ENCODE data around the gene ASPN.

ASPN gene

DNA sequence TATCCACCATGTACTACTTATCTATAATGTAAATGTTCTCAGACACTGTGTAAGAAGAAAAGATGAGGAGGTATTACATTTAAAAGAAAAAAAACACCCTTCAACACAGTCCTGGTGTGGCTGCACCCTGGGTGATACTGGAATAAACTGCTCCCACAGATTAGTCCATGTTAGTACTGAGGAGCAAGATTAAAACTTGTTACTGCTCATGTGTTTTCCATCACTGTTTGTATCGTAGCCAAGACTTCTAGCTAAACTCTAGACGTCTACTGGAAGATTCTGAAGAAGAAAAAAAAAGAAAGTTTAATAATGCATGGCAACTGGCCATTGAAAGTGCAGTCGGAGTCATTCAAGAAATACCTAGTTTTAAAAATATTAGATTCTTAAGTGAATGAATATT, at the start of gene ASPN:
Gene ASPN, minus strand, starts transcription at position 178 of the 400 bp plus-strand sequence.
- DNase-seq (ENCODE audit: low spot score): no peak

- no peak for DNase-seq (ENCODE audit: low spot score)
These were observed 48.6 kb upstream of the ASPN start for GRCh38 chr9:92530893-92531292.

GRCh38 chr9:92529124-92529523, 46.8 kb upstream of the ASPN start:
- no peak for DNase-seq (ENCODE audit: low spot score)

DNA sequence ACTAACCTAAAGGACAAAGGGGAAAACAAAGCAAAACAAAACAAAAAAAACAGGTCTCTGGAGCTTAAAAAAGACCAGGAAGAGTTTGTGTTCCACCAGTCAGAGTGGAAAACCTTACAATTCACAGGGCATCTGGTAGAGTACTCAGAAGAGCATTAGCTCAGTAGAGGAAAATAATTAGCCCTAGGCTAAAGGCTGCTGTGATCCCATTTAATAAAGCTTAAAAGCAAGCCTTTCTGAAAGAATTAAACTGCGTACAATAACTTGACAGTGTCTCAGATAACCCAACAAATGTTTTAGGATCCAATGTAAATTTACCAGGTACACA, 46.2 kb upstream of the ASPN start:
- DNase-seq (ENCODE audit: low spot score): no peak

DNA sequence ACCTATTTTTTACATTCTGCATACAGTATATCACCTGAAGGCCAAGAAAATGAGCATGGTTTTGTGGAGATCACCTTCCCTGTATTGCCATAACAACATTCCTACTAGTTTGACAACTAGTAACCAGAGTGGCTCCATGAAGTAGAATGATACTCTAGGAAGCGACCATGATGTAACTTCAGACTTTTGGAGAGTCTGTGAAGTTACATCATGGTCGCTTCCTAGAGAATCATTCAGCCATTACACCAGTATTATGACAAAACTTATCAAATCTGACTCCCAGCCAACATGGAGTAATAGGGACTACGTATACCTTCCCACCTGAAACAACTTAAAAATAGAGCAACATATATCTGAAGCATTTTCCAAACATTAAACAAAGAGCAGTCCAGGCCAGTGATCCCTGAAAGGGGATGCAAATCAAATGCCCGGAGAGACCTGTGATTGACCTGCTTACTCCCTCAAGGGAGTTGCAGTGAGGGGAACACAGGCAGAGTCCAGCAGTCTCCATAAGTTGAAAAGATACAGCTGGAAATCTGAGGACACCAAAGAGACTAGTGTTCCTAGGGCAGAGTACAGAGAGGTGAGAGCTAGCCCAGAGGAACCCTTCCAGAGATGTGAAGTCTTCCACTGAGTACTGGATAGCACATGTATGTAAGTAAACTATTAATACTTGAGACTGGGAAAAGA, 45.7 kb upstream of the ASPN start:
- no peak for DNase-seq (ENCODE audit: low spot score)

DNA sequence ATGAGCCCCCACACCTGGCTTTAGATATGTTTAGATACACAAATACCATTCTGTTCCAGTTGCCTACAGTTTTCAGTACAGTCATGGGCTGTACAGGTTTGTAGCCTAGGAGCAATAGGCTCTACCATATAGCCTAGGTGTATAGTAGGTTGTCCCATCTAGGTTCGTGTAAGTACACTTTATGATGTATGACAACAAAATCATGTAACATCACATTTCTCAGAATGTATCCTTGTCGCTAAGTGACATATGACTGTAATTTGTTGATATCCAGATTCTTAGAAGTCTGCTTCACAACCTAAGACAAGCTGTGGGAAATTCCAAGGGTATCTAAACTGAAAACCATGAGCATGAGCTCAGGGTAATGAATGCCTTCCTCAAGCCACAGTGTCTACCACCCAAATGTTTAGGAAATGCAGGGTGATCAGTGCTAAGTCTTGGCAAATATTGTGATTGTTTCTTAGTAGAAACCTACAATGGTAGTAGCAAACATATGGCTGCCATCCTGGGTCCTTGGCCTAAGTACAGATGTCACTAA, 45.1 kb upstream of the ASPN start:
- no peak for DNase-seq (ENCODE audit: low spot score)

- DNase-seq (ENCODE audit: low spot score): no peak
These were observed 43.0 kb upstream of the ASPN start for GRCh38 chr9:92525306-92525705.

- no peak for DNase-seq (ENCODE audit: low spot score)
These were observed 42.6 kb upstream of the ASPN start for GRCh38 chr9:92524881-92525280.

- no peak for DNase-seq (ENCODE audit: low spot score)
These were observed 41.0 kb upstream of the ASPN start for GRCh38 chr9:92522983-92523970.

- DNase-seq (ENCODE audit: low spot score): no peak
These were observed 38.5 kb upstream of the ASPN start for GRCh38 chr9:92520837-92521236.

DNA sequence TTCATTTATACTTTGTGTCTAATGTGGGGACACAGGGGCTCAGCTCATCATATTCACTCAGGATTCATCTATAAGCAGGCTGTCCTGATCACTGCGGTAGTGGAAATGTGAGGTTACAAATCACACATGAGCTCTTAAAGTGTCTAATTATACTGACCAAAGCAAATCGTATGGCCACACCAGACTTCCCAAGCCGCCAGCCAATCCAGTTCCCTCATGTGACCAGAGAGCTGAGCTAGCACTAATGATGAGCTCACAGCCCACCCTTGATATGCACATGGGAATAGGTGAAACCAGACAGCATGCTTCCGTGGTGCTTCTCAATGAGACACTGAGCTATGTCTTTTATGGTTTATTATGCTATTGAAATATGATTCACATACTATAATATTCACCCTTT, 35.9 kb upstream of the ASPN start:
- DNase-seq (ENCODE audit: low spot score): no peak

DNA sequence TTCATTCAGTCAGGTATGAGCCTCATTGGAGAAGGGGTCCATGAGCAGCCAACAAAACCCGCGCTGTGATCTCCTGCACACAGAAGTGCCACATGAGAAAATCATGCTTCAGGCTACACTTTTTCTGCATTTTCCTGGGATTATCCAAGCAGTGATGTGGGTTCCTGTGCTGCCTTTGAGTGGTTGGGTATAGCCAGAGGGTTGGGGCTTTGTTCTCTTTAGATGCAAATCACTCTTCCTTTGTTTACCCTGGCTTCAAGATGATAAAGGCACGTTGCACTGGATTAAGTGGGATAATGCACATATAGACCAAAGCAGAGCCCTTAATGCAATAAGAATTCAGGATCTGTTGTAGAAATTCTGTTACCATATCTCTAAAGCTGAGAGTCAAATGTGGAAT, 34.7 kb upstream of the ASPN start:
- DNase-seq (ENCODE audit: low spot score): no peak

- DNase-seq (ENCODE audit: low spot score): no peak
These were observed 34.2 kb upstream of the ASPN start for GRCh38 chr9:92516521-92516920.

DNA sequence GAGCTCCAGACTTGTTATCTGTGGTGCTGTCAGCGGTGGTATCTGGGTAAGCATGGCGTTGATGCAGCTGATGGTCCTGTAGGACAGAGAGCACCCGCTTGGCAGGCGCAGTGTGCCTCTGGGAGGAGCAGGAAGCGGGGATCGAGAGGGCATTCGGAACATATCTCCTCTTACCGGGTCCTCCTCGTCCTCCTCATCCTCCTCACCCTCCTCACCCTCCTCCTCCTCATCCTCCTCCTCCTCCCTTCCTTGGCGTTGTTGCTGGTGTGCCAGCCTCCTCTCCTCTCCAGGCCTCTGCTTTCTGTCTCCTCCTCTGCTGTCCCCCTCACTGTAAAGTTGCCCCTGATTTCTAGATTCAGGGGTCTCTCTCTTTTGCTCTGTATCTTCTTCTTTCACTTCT, 32.3 kb upstream of the ASPN start:
- DNase-seq (ENCODE audit: low spot score): no peak

DNA sequence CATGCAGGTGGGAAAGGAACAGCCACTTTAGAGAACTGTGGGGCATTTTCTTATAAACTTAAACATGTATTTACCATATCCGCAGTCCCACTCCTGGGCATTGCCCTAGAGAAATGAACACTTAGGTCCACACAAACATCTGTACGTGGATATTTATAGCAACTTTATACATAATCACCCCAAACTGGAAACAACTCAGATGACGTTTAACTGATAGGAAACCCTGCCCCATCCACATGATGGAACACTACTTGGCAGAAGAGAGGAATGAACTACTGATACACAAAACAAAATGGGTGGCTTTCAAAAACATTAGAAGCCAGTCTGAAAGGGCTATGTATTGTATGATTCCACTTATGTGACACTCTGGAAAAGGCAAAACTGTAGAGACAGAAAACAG, 31.0 kb upstream of the ASPN start:
- DNase-seq (ENCODE audit: low spot score): no peak

DNA sequence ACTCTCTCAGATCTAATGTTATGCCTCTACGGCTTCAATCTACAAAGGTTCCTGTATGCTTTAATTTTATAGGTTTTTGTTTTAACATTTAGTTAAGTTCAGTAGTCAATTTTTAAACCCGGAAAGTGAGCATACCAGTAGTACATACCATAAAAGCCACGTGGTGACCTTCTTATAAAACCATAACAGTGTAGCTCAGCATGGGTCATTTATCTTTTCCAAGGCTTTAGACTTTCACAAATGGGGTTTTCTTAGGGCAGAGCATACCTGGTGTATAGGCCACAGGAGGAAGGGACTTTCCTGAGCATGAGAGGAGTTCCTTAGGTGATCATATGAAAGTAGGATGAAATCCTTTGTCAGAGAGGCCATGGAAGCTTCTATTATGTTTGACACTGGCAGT, 30.3 kb upstream of the ASPN start:
- no peak for DNase-seq (ENCODE audit: low spot score)

- DNase-seq (ENCODE audit: low spot score): no peak
These were observed 28.4 kb upstream of the ASPN start for GRCh38 chr9:92510747-92511146.

- DNase-seq (ENCODE audit: low spot score): no peak
These were observed 26.7 kb upstream of the ASPN start for GRCh38 chr9:92509050-92509449.

DNA sequence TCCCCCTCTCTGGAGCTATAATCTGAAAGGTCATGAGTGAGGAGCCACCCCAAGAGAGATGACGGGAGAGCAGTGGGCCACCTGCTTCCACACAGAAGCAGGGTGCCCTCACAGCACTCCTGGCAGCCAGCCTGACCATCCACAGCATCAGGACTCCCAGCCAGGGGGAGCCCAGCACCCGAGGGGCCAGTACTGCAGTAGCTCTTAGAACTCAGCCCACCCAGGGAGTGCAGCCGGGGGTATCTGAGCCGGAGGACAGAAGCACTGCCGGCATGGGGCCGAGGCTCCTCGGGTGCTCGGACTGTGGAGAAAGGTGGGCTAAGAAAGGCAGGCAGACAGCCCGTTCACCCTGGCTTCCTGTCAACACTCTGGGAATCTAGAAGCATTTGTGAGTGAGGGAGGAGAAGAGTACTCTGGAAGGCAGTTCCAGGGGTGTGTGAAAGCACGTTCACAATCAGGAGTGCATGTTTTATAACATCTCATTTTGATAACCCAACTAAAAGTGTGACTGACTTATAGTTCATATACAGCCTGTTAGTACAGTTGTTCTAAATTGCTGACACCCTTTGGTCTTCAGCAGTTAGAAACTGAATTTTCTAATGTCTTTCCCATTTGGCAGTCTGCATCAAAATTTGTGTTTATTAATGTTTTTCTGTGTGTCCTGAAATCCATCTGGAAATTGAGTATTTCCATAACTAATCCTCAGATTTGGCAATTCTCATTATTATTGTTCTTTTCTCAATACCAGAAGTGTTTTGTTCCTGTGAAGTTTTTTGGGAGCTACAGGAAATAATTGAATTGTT, 25.9 kb upstream of the ASPN start:
- no peak for DNase-seq (ENCODE audit: low spot score)

GRCh38 chr9:92507496-92507895, 25.2 kb upstream of the ASPN start:
- DNase-seq (ENCODE audit: low spot score): no peak

- DNase-seq (ENCODE audit: low spot score): no peak
These were observed 24.7 kb upstream of the ASPN start for GRCh38 chr9:92507005-92507404.

DNA sequence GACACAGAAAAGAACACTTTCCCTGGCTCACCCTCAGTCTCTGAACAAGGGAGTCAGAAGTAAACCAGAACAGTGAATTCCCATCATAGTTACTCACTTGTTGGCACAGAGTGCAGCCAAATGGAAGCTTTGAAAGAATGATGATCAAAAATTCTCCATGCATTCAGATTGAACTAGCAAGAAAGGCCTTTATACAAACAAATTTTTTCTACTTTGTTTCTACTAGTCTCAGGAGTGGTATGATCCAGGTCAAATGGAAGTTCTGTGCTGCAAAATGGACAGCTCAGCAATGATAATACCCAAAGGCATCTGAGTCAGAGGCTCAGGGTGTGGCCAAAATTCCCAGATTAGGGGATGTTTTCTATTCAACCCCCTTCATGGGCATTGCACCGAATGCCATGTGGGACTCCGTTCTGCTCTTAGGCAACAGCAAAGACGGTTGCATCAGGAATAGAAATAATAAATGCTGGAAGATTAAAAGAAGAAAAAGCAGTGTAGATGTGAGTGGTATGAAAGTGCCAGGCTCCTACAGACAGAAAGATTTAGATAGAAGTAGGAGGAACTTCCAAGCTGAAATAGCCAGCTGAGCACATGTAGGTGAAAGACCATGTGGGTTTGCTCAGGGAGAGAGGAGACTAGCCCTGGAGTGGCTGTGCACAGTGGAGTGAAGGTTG, 24.0 kb upstream of the ASPN start:
- no peak for DNase-seq (ENCODE audit: low spot score)

Measured in hematopoietic multipotent progenitor cell treated with erythropoietin and hydrocortisone succinate and interleukin-3 and kit ligand, for 17 days (in vitro differentiated cells).